ENCODE results near the gene ETFA. TPM values are rescaled to one million over a fixed set of nuclear protein-coding genes. Genes with fewer than 3 reads are reported as not detected.

The ETFA gene
- total RNA-seq, 4 donors from 2014 or later: 179 to 261 (median 227) TPM

DNA sequence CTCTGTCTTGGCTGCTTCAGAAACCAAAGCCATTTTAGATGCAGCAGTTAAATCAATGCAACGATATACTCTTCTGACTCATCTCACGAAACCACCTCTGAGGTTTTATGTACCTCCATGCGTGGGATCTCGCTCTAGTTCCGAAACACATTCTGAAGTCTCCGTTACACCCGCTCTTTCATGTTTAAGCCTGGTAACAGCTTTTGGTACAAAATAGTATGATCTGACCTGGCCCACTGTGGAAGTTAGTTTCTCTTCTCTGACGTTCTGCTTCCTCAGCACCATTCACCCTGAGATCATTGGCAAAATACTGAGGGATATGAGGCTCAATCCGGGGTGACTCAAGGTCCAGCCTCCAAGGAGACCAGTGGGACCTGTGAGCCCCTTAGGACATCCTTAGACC is 129.6 kb downstream of the ETFA start:
- peak overlapping the region; percentile 89 to 98 (median 94) for H3K27ac ChIP-seq

DNA sequence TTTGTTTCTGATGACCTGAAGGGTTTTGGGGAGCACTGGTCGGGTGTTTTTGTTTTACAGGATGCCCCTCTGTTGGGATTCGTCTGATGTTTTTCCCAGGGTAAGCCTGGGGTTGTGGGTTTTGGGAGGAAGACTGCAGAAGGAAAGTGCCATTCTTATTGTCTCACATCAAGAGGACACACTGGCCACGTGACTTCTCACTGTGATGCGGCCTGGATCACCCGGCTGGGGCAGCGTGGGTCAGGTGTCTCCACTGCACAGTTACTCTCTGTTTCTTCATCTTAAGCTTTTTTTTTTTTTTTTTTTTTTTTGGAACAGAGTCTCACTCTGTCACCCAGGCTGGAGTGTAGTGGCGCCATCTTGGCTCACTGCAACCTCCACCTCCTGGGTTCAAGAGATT is 130.9 kb downstream of the ETFA start:
- H3K27ac ChIP-seq: peak overlapping the region; percentile 93 to 98 (median 96)
- in situ Hi-C loops (cut with MboI; ENCODE audit: low sequenced_read_pairs in 4 of 4) (loop anchor here in 1 of 4 donors (25.0 kb wide), 1 partner anchor 157 kb away; the partner anchor contains the start of gene ISL2), intact Hi-C loops (cut with DNase I; ENCODE audit: low total_unique reads) (loop anchor here (10.0 kb wide), 1 partner anchor 884 kb away; no protein-coding TSS in a partner anchor)
- H3K36me3 ChIP-seq: no peaks in the 10 kb centered on the region
- H3K4me3 ChIP-seq: no peak overlapping the region
- no peak for ATAC-seq
- no peaks in the 10 kb centered on the region for H3K27me3 ChIP-seq
- H3K4me1 ChIP-seq: peaks cover 39 to 66% of the 10 kb centered on the region in 2 donors
- peak in 1 of 2 donors; percentile 65 for DNase-seq
- TF ChIP-seq POLR2A (IDR thresholded peaks at IDR 0.05): no peak
- TF ChIP-seq, protein P1, sequence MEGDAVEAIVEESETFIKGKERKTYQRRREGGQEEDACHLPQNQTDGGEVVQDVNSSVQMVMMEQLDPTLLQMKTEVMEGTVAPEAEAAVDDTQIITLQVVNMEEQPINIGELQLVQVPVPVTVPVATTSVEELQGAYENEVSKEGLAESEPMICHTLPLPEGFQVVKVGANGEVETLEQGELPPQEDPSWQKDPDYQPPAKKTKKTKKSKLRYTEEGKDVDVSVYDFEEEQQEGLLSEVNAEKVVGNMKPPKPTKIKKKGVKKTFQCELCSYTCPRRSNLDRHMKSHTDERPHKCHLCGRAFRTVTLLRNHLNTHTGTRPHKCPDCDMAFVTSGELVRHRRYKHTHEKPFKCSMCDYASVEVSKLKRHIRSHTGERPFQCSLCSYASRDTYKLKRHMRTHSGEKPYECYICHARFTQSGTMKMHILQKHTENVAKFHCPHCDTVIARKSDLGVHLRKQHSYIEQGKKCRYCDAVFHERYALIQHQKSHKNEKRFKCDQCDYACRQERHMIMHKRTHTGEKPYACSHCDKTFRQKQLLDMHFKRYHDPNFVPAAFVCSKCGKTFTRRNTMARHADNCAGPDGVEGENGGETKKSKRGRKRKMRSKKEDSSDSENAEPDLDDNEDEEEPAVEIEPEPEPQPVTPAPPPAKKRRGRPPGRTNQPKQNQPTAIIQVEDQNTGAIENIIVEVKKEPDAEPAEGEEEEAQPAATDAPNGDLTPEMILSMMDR (IDR thresholded peaks at IDR 0.05 in 4 of 5, conservative IDR thresholded peaks at IDR 0.05 in 1 of 5): no peak
- no peaks in the 10 kb centered on the region for H3K9me3 ChIP-seq

More for the DNA sequence above, 129.6 kb downstream of the ETFA start:
- Histone ChIP-seq H3K9me3 (no peaks in the 10 kb centered on the region), H3K27me3 (no peaks in the 10 kb centered on the region), H3K36me3 (no peaks in the 10 kb centered on the region), H3K4me3 (no peak overlapping the region), H3K4me1 (peaks cover 28 to 65% of the 10 kb centered on the region in 2 donors)
- in situ Hi-C loops (cut with MboI; ENCODE audit: low sequenced_read_pairs in 4 of 4) (loop anchor here in 1 of 4 donors (25.0 kb wide), 1 partner anchor 156 kb away; the partner anchor contains the start of gene ISL2), intact Hi-C loops (cut with DNase I; ENCODE audit: low total_unique reads) (loop anchor here (2.0 to 10.0 kb wide), 2 partner anchors 15 to 883 kb away; no protein-coding TSS in a partner anchor)
- TF ChIP-seq, protein P1 (IDR thresholded peaks at IDR 0.05 in 4 of 5, conservative IDR thresholded peaks at IDR 0.05 in 1 of 5): no peak
- no peak for TF ChIP-seq POLR2A (IDR thresholded peaks at IDR 0.05)
- ATAC-seq: no peak
- DNase-seq: no peak

DNA sequence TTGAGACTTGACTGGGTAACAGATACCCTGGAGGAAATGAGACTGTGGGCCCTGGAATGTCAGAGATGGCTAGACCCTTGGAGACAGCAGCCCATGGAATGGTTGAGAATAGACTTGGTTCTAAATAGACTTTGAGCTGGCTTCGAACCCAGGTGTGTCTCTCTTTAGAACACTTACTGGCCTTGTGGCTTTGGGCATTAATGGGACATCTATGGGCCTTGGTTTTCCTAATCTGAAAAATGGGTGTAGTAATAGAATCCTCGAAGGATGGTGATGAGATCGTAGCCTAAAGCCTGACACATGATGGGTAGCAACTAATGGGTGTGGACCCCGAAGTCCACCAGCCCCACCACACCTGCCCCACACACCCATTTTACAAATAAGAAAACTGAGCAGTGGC is 132.2 kb downstream of the ETFA start:
- peak overlapping the region; percentile 93 to 98 (median 96) for H3K27ac ChIP-seq
- in situ Hi-C loops (cut with MboI; ENCODE audit: low sequenced_read_pairs in 4 of 4): loop anchor here in 1 of 4 donors (25.0 kb wide), 1 partner anchor 158 kb away; the partner anchor contains the start of gene ISL2
- H3K9me3 ChIP-seq: no peaks in the 10 kb centered on the region
- DNase-seq: no peak
- intact Hi-C loops (cut with DNase I; ENCODE audit: low total_unique reads): no loop called here
- H3K4me3 ChIP-seq: no peak overlapping the region
- no peak for ATAC-seq
- no peaks in the 10 kb centered on the region for H3K27me3 ChIP-seq
- TF ChIP-seq, protein P1 (IDR thresholded peaks at IDR 0.05 in 4 of 5, conservative IDR thresholded peaks at IDR 0.05 in 1 of 5): no peak
- no peak for TF ChIP-seq POLR2A (IDR thresholded peaks at IDR 0.05)
- H3K36me3 ChIP-seq: no peaks in the 10 kb centered on the region
- H3K4me1 ChIP-seq: peaks cover 42 to 61% of the 10 kb centered on the region in 2 donors

DNA sequence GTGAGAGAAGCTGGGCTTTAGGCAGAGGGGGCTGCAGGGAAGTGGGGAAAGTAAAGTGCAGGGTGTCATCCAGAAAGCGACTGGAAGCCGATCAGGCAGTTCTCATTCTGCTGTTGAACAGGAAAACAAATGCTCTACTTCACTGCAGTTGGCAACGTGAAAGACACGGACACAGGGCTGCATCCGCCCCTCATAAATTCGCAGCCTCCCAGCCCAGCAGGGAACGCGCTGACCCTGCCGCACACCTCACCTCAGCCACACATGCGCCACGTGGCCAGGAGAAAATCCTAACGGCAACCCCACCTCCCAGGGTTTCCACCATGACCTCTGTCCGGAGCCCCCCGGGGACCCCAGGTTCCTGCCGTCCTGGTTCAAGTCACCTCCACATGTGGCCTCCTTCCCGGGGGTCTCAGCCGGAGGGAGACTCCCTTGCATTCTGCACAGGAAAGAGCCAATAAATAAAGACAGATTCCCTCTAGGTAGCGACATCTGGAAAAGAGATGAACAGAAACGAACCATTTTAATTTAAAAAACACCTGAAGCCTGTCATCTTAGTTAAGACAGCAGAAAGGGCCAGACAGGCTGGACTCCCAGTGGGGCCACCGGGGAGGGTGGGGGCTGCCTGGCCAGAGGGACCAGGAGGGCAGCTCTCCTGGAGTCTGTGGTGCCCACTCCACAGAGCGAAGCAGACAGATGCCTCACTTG is 132.8 kb downstream of the ETFA start:
- Histone ChIP-seq H3K4me3 (peak overlapping the region; percentile 25 to 43 (median 36)), H3K27ac (peak overlapping the region; percentile 93 to 98 (median 96)), H3K36me3 (no peaks in the 10 kb centered on the region), H3K27me3 (no peaks in the 10 kb centered on the region), H3K4me1 (peaks cover 47 to 61% of the 10 kb centered on the region in 2 donors), H3K9me3 (no peaks in the 10 kb centered on the region)
- in situ Hi-C loops (cut with MboI; ENCODE audit: low sequenced_read_pairs in 4 of 4) (loop anchor here in 1 of 4 donors (25.0 kb wide), 1 partner anchor 159 kb away; the partner anchor contains the start of gene ISL2), intact Hi-C loops (cut with DNase I; ENCODE audit: low total_unique reads) (no loop called here)
- ATAC-seq (peak in 1 of 2 donors; percentile 5), DNase-seq (peak; percentile 54 to 69)
- no peak for TF ChIP-seq POLR2A (IDR thresholded peaks at IDR 0.05)
- TF ChIP-seq, protein P1 (IDR thresholded peaks at IDR 0.05 in 4 of 5, conservative IDR thresholded peaks at IDR 0.05 in 1 of 5): no peak

Data from gastrocnemius medialis (tissue), 4 donors.